ENCODE data around the gene TDRD12. TPM values are rescaled to one million over a fixed set of nuclear protein-coding genes. Genes with fewer than 3 reads are reported as not detected.
"Not testable (repeated sequence)": the region's sequence is repeated elsewhere in the genome, so short reads cannot be mapped to it uniquely, and the experiment has no call there.

Gene TDRD12
- total RNA-seq, 4 donors from 2014 or later, result 0.48 TPM; not detected in 3

- H3K4me1 ChIP-seq, result no peaks in the 10 kb centered on the region
- H3K4me3 ChIP-seq, result no peak overlapping the region
- H3K27me3 ChIP-seq, result peaks cover 12% of the 10 kb centered on the region
- intact Hi-C loops (cut with DNase I; ENCODE audit: low total_unique reads) (no loop called here), in situ Hi-C loops (cut with MboI; ENCODE audit: low pct_ligation_motif_present in 1 of 4, low pct_unique_long_range_greater_than_20kb in 1 of 4, low sequenced_read_pairs in 3 of 4) (no loop called here)
- WGBS, 2 donors (ENCODE audit: low coverage in 1 of 2), result 65 to 79% methylated on average over 3 of the region's 3 CpGs
- TF ChIP-seq EP300 (IDR thresholded peaks at IDR 0.05; ENCODE audit: low read depth), result no peak
- TF ChIP-seq POLR2A (IDR thresholded peaks at IDR 0.05), result no peak
- no peak for TF ChIP-seq CTCF (IDR thresholded peaks at IDR 0.05)
- no peak for TF ChIP-seq POLR2AphosphoS5 (IDR thresholded peaks at IDR 0.05)
- no peak overlapping the region for H3K27ac ChIP-seq
- no peaks in the 10 kb centered on the region for H3K9me3 ChIP-seq
- DNase-seq, result no peak
- H3K36me3 ChIP-seq, result no peaks in the 10 kb centered on the region
These were observed 37.6 kb downstream of the TDRD12 start for GRCh38 chr19:32757189-32757588.

GRCh38 chr19:32765365-32765764, 45.8 kb downstream of the TDRD12 start:
- H3K9me3 ChIP-seq; H3K4me3 ChIP-seq; H3K4me1 ChIP-seq; H3K27me3 ChIP-seq; H3K36me3 ChIP-seq; intact Hi-C loops (cut with DNase I; ENCODE audit: low total_unique reads); DNase-seq; H3K27ac ChIP-seq; in situ Hi-C loops (cut with MboI; ENCODE audit: low pct_ligation_motif_present in 1 of 4, low pct_unique_long_range_greater_than_20kb in 1 of 4, low sequenced_read_pairs in 3 of 4): not testable (repeated sequence)
- WGBS, 2 donors (ENCODE audit: low coverage in 1 of 2), result 87 to 90% methylated on average over 2 to 5 of the region's 5 CpGs

GRCh38 chr19:32767951-32768679, 48.5 kb downstream of the TDRD12 start:
- H3K4me3 ChIP-seq, result no peak overlapping the region
- no peak for TF ChIP-seq CTCF (IDR thresholded peaks at IDR 0.05)
- no peak for TF ChIP-seq POLR2A (IDR thresholded peaks at IDR 0.05)
- TF ChIP-seq EP300 (IDR thresholded peaks at IDR 0.05; ENCODE audit: low read depth), result no peak
- no peak for TF ChIP-seq POLR2AphosphoS5 (IDR thresholded peaks at IDR 0.05)
- H3K36me3 ChIP-seq, result no peaks in the 10 kb centered on the region
- H3K27ac ChIP-seq, result no peak overlapping the region
- intact Hi-C loops (cut with DNase I; ENCODE audit: low total_unique reads) (no loop called here), in situ Hi-C loops (cut with MboI; ENCODE audit: low pct_ligation_motif_present in 1 of 4, low pct_unique_long_range_greater_than_20kb in 1 of 4, low sequenced_read_pairs in 3 of 4) (no loop called here)
- no peaks in the 10 kb centered on the region for H3K9me3 ChIP-seq
- no peaks in the 10 kb centered on the region for H3K4me1 ChIP-seq
- WGBS, 2 donors (ENCODE audit: low coverage in 1 of 2), result 83 to 84% methylated on average over 3 to 6 of the region's 6 CpGs
- DNase-seq, result no peak
- H3K27me3 ChIP-seq, result peaks cover 4% of the 10 kb centered on the region

- 85 to 92% methylated on average over 5 of the region's 5 CpGs for WGBS, 2 donors (ENCODE audit: low coverage in 1 of 2)
- no peaks in the 10 kb centered on the region for H3K4me1 ChIP-seq
- in situ Hi-C loops (cut with MboI; ENCODE audit: low pct_ligation_motif_present in 1 of 4, low pct_unique_long_range_greater_than_20kb in 1 of 4, low sequenced_read_pairs in 3 of 4), result no loop called here
These were observed 52.0 kb downstream of the TDRD12 start for GRCh38 chr19:32771596-32771995.

More at GRCh38 chr19:32771596-32771995, 52.0 kb downstream of the TDRD12 start:
- DNase-seq, result no peak
- Histone ChIP-seq H3K27ac (no peak overlapping the region), H3K9me3 (no peaks in the 10 kb centered on the region), H3K27me3 (peaks cover 4% of the 10 kb centered on the region), H3K36me3 (no peaks in the 10 kb centered on the region), H3K4me3 (no peak overlapping the region)
- intact Hi-C loops (cut with DNase I; ENCODE audit: low total_unique reads), result no loop called here
- TF ChIP-seq POLR2A (IDR thresholded peaks at IDR 0.05) (no peak), POLR2AphosphoS5 (IDR thresholded peaks at IDR 0.05) (no peak), CTCF (IDR thresholded peaks at IDR 0.05) (no peak), EP300 (IDR thresholded peaks at IDR 0.05; ENCODE audit: low read depth) (no peak)
